ENCODE measurements around the gene HIRA.
"Not testable (repeated sequence)": the region's sequence is repeated elsewhere in the genome, so short reads cannot be mapped to it uniquely, and the experiment has no call there.

Gene HIRA

DNA sequence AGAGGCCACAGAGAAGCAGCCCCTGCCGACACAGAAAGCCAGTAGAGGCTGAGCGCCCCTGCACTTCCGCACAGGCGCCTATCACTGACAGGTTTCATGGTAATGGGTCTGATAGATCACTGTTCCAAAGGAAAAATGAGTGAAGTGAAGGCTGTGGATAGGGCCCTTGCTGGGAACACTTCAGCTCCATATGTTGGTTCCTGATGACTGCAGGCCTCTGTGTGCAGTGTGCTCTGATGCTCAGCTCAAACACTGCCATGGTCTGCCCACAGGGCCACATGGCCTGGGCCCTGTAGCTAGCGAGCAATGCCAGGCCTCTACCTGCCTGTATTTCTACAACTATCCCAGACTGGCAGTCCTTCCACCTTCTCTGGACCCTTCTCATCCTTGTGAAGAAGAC, 77.3 kb downstream of the HIRA start:
- no peak for DNase-seq

DNA sequence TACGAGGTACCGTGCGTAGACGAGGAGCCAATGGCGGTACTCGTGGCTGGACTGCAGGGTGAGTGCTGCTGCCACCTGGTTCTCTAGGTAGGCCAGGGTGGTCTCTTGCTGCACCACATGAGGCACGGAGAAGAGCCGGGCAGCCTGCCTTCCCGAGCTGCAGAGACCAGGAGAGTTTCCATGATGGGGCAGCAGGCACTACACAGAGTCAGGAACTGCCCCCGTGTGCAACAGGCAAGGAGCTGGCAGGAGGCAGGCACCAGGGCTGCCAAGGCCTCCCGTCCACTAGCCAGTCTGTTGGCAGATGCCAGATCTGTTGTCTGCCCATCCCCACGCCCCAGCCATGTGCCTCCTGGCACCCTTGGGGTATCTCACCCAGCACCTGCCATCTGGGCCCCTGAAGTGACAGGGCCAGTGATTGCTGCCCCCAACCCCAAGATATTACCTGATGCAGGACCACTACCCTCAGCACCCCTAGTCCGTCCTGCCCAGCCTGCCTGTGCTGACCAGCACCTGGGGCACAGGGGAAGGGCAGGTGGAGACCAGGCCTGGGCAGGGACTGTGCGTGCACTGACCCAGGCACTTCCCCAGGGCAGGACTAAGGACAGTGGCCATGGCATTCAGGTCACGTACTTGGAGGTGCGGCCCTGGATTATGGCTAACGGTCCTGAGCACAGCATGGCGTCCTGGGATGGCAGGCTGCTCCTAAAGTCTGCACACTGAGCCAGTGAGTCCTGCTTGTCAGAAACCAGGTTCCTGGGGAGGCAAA, 78.0 kb downstream of the HIRA start:
- DNase-seq = no peak

DNA sequence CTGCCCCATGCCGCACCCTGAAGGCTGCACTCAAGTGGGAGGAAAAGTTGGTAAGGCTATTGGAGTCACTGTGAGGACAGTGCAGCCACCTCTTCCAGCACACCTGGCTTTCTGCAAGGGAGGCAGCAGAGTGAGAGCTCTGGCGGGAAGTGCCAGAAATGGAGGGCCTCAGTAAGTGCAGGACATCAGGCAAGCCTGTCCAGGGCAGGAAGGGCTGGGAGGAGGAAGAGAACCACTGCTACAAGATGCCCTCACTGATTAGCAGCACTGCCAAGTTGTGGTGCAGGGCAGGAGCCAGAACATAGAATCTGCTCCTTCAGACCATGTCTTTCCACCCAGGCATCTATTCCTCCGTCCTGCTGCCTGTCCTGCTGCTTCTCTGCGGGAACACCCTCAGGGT, 78.8 kb downstream of the HIRA start:
- no peak for DNase-seq

DNA sequence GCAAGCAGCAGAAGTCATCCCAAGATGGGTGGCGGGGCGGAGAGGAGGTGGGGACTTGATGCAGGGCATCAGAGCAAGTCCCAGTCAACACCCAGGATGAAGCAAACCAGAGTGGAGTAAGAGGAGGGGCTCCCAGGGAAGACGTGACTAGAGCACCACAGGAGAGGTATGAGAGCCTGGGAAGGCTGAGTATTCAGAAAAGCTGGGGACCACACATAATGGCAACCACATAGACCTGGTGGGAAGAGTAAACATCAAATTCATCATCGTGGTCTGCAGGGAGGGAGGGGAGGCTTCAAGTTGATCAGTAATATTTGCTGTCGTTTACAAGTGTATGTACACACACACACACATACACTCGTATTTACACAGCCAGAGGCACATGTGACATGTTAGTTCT, 79.3 kb downstream of the HIRA start:
- no peak for DNase-seq

DNA sequence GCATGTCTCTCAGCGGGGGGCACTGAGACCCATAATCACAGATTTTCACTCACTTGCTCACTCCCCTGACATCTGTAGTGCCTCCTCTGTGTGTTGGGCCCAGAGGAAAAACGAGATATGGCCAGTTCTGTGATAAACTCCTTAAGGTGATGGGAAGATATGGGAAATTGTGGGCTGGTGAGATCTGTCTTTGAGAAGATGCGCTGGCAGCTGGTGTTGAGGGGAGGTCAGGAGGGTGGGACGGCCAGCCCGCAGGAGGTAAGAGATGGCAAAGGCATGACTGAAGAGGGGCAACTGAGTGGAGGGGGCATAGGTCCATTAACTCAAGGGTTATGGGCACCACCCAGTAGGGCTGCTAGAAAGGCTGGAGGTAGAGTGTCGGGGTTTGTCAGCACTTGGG, 79.9 kb downstream of the HIRA start:
- DNase-seq = no peak

DNA sequence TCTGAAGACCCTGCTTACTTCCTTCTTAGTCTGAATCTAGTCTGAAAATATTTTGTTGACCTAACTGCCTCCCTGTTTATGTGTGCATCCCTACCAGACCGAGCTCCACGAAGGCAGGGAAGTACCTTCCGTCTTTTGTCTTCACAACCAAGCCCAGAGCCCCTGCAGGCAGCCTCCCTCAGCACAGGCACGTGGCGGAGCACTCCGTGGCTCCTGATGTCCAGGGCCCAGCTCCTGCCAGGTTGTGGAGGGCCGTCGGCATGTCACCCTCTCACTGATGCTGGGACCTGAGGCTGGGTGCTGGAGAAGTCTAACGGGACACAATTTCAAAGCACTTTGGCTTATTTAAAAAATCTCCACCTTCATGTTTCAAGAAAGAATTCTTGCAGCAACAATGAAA, 80.6 kb downstream of the HIRA start:
- no peak for DNase-seq

DNA sequence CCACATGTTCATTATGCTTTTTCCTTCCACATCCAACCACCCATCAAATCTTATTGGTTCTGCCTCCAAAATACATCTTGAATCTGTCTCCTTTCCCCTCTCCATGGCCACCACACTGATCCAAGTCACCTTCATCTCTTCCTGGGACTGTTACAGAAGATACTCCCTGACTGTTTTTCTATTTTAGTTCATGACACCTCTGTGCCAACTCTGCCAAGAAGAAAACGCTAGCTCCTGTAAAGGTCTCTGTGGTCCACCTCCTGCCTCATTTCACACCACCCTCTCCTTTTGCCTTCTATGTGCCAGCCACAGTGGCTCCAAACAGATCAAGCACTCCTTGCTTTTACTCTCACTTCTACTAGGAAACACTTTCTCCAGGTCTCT, 81.1 kb downstream of the HIRA start:
- DNase-seq = no peak

DNA sequence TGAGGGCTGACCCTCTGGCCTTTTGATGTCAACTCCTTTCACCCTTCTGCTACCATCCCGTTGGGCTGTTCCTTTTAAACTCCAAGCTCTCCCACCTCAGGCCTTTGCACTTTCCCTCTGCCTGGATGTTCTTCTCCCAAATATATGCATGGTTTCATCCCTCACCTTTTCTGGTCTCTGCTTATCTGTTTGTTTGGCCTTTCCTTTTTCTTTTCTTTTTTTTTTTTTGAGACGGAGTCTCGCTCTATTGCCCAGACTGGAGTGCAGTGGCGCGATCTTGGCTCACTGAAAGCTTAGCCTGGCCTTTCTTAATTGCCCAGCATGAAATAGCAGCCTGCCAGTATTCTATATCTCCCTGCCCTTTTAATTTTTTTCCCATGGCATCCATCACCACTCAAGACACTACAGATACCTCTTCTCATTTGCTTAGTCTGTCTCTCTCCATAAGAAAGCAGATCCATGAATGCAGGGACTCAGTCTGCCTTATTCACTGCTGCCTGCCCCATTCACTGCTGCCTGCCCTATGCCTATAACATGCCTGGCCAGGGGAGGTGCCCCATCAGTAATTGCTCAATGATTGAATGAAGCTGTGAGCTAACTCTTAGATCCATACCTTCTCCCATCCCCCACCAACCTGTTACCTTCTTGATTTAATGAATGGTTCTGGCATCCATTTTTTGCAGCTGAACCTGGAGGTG, 81.6 kb downstream of the HIRA start:
- DNase-seq = no peak

DNA sequence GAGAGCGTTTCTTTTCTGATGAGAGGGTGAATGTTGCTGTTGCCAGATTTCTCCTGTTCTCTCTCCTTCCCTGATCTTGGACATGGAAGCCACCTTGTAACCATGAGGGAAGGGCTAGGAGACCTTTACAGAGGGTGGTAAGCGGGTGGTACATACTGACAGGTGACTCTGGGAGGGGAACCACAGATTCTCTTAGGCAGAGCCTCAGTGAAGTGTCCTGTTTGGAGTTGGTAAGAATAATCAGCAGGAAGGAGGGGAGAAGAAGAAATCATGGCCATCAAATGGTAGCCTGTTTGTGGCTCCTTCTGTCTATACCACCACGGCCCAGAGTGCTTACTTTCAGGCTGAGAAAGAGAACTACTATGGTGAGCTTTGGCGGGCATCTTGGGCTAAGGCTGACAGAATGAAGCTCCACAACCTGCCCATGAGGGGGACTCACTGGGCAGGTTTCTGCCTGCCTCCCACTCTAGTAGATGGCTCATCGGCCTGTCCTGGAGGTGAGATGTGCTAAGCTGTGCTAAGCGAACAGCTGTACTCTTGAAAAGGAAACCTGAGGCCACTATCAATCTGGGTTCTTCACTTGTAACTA, 84.8 kb downstream of the HIRA start:
- no peak for DNase-seq

DNA sequence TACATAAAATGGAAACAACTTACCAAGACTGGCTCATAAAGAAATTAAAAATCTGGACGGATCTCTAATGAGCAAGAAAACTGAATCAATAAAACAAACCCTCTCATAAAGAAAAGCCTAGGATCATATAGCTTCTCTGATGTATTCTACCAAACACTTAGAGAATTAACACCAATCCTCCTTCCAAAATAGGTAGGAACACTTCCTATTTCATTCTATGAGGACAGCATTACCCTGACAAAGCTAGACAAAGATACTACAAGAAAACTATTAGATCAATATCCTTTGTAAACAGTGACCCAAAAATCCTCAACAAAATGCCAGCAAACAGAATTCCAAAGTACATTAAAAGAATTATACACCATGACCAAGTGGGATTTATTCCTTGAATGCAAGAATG, 87.1 kb downstream of the HIRA start:
- DNase-seq = no peak

DNA sequence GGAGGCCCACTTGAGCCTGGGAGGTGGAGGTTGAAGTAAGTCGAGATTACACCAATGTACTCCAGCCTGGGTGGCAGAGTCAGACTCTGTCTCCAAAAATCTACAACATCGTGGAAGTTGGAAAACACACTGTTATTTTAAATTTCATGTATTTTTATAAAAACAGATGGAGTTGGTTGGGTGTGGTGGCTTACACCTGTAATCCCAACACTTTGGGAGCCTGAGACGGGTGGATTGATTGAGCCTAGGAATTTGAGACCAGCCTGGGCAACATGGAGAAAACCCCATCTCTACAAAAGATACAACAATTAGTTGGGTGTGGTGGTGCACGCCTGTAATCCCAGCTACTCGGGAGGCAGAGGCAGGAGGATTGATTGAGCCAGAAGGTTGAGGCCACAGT, 88.1 kb downstream of the HIRA start:
- DNase-seq = no peak

DNA sequence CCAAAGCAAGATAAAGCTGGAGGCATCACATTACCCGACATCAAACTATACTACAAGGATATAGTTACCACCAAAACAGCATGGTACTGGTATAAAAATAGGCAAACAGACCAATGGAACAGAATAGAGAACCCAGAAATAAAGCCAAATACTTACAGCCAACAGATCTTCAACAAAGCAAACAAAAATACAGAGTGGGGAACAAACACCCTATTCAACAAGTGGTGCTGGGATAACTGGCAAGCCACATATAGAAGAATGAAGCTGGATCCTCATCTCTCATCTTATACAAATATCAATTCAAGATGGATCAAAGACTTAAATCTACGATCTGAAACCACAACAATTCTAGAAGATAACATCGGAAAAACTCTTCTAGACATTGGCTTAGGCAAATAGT, 90.0 kb downstream of the HIRA start:
- DNase-seq = no peak

DNA sequence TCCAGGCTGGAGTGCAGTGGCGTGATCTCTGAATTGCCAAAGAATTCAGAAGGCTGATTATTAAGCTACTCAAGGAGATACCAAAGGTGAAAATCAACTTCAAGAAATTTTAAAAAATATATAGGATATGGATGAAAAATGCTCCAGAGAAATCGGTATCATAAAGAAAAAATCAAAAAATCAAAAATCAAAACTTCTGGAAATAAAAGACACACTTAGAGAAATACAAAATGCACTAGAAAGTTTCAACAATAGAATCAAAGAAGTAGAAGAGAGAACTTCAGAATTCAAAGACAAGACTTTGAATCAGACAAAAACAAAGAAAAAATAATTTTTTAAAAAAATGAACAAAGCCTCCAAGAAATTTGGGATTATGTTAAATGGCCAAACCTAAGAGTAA, 94.4 kb downstream of the HIRA start:
- DNase-seq = no peak

DNA sequence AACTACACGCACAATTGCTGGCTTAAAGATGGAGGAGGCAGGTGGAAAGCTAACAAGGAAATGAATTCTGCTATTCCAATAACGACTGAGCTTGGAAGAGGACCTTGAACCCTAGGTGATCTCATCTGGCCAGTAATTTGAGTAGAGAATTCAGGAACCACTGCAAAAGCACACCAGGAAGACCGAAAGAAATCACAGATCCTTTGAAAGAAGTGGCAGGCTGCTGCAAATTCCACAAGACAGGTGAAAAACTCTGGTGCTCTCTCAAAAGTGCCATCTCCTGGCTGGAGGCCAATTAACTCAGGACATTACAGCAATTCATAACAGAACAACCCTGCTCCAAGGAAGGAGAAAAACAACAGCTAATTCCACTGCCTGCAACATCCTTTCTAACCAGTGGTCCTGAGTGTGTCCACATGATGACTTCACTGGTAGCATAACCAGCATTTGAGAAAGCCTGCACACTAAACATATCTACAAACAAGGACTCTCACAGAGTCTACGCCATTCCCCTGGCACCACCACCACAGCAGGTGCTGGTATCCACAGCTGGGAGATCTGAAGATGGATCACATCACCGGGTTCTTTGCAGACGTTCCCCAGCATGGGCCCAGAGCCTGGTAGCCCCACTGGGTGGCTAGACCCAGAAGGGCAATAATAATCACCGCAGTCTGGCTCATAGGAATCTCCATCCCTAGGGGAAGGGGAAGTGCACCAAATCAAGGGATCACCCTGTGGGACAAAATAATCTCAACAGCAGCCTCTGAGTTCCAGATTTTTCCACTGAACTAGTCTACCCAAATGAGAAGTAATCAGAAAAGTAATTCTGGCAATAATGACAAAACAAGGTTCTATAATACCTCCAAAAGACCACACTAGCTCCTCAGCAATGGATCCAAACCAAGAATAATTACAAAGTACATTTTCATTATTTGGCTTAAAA, 95.1 kb downstream of the HIRA start:
- no peak for DNase-seq

DNA sequence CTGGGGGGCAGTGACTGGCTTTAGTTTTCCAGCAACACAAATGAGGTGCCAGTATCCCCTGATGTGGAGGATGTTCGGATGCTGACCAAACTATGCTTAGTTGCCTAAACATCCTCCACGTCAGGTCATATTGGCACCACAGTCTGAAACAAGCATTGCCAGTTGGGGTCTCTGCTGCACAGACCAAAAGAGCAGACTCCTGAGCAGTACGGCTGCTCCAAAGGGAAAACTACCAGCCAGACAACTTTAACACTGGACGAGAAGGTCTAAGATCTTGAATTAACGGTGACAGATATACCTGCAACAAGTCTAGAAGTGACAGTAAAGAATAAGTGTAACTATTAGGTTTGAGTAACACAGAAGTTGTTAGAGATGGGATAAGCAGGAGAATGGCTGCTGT, 99.6 kb downstream of the HIRA start:
- no peak for DNase-seq

DNA sequence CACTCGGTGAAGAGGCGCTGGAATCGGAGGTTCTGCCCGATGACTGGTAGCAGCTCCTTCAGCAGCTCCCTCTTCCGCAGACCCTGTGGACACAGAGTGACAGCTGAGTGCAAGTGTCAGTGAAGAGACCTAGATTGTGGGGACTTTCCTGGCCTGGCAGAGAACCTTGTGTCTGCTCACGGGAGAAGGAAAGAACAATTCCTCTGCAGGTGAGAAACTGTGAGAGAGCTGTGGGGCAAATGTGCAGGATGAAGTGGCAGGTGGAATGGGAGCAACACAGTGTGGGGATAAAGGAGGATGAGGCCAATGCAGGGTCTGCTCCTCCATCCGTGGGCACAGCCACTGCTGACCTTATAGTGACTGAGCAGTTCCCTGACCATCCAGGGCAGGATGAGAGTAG, 100.1 kb downstream of the HIRA start:
- DNase-seq = no peak

DNA sequence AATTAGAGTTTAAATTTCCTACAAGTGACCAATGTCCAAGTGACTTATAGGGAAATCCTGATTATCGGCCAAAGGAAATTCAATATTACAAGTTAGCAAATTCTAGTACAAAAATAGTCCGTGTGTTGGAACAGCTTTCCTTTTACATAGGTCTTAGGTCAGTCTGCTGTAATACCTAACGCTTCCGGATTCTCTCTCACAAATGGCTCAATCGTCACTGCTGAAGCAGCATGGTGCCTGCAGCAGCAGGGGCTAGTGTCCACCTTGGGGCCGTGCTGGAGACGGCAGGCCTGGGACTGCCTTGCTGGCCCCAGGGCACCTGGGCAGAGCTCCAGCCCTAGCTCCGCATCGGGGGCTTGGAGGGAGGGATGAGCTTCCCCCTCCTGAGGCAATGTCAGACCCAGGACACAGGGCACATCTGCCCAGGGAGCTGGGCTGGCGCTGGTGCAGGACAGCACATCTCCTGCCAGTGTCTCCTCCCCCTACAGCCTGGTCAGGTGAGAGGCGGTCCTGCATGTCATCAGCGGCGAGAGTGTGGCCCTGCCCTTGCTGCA, 100.6 kb downstream of the HIRA start:
- DNase-seq = no peak

DNA sequence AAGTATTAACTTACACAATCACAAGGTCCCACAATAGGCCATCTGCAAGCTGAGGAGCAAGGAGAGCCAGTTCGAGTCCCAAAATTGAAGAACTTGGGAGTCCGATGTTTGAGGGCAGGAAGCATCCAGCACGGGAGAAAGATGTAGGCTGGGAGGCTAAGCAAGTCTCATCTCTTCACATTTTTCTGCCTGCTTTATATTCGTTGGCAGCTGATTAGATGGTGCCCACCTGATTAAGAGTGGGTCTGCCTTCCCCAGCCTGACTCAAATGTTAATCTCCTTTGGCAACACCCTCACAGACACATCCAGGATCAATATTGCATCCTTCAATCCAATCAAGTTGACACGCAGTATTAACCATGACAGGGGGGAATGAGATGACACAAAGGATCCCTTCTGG, 101.3 kb downstream of the HIRA start:
- DNase-seq = not testable (repeated sequence)

DNA sequence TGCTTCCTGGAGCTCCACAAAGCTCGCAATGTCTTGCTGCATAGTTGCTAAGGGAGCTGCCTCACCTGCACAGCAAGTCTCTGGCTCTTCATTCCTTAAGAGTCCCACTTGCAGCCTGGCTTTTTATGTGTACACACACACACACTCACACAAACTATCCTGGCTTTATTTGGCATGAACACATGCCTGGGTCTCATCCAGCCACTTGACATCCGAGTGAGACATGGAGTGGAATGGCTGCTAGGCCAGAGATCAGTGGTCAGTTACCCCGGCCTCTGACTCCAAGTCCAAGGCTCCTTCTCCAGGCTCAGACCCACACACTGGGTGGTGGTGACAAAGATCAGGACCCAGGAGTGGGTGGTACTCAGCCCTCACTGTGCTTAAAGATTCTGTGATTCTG, 102.1 kb downstream of the HIRA start:
- no peak for DNase-seq

DNA sequence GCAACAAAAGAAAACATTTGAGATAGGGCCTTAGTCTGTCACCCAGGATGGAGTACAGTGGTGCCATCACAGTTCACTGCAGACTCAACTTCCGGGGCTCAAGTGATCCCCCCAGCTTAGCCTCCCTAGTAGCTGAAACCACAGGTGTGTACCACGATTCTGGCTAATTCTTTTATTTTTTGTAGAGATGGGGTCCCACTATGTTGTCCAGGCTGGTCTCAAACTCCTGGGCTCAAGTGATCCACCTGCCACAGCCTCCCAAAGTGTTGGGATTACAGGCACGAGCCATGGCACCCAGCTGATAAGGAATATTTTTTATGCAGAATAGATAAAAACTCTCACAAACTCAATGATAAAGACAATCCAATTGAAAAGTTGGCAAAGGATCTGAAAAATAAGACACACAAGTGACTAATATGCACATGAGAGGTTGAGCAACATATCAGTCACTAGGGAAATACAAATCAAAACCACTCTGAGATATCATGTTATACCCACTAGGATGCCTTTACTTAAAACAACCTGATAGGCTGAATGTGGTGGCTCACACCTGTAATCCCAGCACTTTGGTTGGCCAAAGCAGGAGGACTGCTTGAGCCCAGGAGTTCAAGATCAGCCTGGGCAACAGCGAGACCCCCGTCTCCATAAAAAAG, 106.1 kb downstream of the HIRA start:
- DNase-seq = no peak

DNA sequence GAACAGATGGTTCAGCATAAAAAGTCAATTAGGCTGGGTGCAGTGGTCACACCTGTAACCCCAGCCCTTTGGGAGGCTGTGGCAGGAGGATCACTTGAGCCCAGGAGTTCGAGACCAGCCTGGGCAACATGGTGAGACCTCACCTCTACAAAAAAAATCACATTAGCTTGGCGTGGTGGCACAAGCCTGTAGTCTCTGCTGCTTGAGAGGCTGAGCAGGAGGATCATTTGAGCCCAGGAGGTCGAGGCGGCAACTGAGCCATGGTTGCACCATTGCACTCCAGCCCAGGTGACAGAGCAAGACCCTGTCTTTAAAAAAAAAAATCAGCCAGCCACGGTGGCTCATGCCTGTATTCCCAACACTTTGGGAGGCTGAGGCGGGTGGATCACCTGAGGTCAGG, 108.1 kb downstream of the HIRA start:
- not testable (repeated sequence) for DNase-seq

DNA sequence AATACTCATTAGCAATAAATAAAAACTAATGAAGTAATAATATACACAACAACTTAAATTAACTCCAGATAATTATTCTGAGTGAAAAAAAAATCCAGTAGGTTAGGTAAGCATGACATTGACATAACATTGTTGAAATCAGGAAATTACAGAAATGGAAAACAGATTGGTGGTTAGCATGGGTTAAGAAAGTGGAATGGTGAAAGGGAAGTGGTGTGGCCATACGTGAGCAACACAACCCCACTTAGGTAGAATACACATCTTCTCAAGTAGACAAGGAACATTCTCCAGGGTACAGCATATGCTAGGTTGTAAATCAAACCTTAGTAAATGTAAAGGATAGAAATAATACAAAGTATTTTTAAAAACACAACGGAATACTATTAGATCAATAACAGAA, 109.8 kb downstream of the HIRA start:
- DNase-seq = peak; percentile 10
